Ovary (tissue), 9 donors: ENCODE data around the gene MACC1. TPM values are rescaled to one million over a fixed set of nuclear protein-coding genes. Genes with fewer than 3 reads are reported as not detected.
"Not testable (repeated sequence)": the region's sequence is repeated elsewhere in the genome, so short reads cannot be mapped to it uniquely, and the experiment has no call there.

Experiments used
- DNase-seq, 5 donors: peaks; one replicate each; pipeline ENCODE4 v3.0.0-alpha.2; 2019 to 2020
- H3K27ac ChIP-seq, 2 donors: fragments of 200-600 bp; one replicate each; pipeline versions ENCODE4 v1.5.1 to v1.8.0; 2019 to 2022
- H3K27me3 ChIP-seq: fragments of 200-600 bp; one replicate; pipeline ENCODE4 v1.8.0; 2022
- H3K36me3 ChIP-seq: fragments of 200-600 bp; sonication (generic); one replicate; pipeline ENCODE4 v1.5.1; 2019
- H3K4me1 ChIP-seq: one replicate; pipeline ENCODE4 v1.8.1; 2013; ENCODE audit warnings: mild to moderate bottlenecking, moderate library complexity; ENCODE audit not compliant: insufficient read depth
- H3K4me3 ChIP-seq: fragments of 200-600 bp; sonication (generic); one replicate; pipeline ENCODE4 v1.5.1; 2017
- H3K9me3 ChIP-seq, 2 donors: fragments of 200-600 bp in 1 of 2; sonication (generic) in 1 of 2; one replicate each; pipeline versions ENCODE4 v1.5.1 to v1.8.1; 2013 to 2019; ENCODE audit warnings: mild to moderate bottlenecking in 1 of 2, moderate library complexity in 1 of 2
- EP300 ChIP-seq: sonication (generic); formaldehyde crosslinking; IDR thresholded peaks from one replicate; pipeline ENCODE4 v1.6.1; 2017; ENCODE audit warnings: antibody characterized with exemption
- POLR2A ChIP-seq: fragments of 450-650 bp; IDR thresholded peaks from one replicate; pipeline ENCODE4 v1.6.1; 2017; ENCODE audit warnings: antibody characterized with exemption, mild to moderate bottlenecking, moderate library complexity
- WGBS, 3 donors: extraction: QIAGEN DNeasy Blood & Tissue Kit in 1 of 3; methylation state at CpG; one replicate each; pipeline versions ENCODE4 v1.1.5 to v1.1.7; 2013 to 2017; 5-methylcytosine and 5-hydroxymethylcytosine counted together
- intact Hi-C, 4 donors: fragments of 100-400 bp; cut with DNase I; formaldehyde crosslinking; loops; one replicate each; pipeline versions ENCODE4 v1.11.0 to v1.15.1; 2022 to 2023
- polyA plus RNA-seq, 2 donors: library from polyadenylated mRNA; stranded (reverse); fragments of 200-250 nt in 1 of 2; fragments of 350-450 nt in 1 of 2; fragmentation: Illumina TruSeq in 1 of 2; extraction: RNeasy Lipid Tissue Mini Kit (QIAGEN cat#74804) in 1 of 2; gene quantifications; one replicate each; pipeline ENCODE4 v1.2.3, GENCODE V29; 2013 to 2014
- total RNA-seq, 7 donors: library from RNA; depleted of rRNA in 2 of 7; stranded (reverse); fragments of >200 nt in 2 of 7; fragmentation: NEBNext Ultra II Directional in 3 of 7; extraction: Animal tissue kit (Norgen Biotek cat#: 25700) in 3 of 7; gene quantifications; one replicate each; pipeline versions ENCODE4 v1.1.0 to v1.2.4, GENCODE V29; 2016 to 2023
- TF ChIP-seq, protein P1 (sequence below), 3 donors: fragments of 450-650 bp in 2 of 3; fragments of 200-600 bp in 1 of 3; IDR thresholded peaks; one replicate each; pipeline versions ENCODE4 v1.5.1 to v1.8.0; 2016 to 2022; ENCODE audit warnings: antibody characterized with exemption in 3 of 3, mild to moderate bottlenecking in 1 of 3
- donor health status: DM: no; HTN: no; CAD: no; lungs with moderate emphysema.
- donor health status: DM: no; HTN: no; CAD: no.
- donor health status: Bipolar disorder and iron deficiency.
- donor health status: DM: yes; HTN: yes; CAD: no.
- donor health status: DM: no; HTN: no; CAD: no.
- donor health status: DM: yes; HTN: yes; CAD: no.

The MACC1 gene
- total and polyA plus RNA-seq, 9 donors, result 0.05 to 3.5 (median 0.33) TPM; not detected in 2

DNA sequence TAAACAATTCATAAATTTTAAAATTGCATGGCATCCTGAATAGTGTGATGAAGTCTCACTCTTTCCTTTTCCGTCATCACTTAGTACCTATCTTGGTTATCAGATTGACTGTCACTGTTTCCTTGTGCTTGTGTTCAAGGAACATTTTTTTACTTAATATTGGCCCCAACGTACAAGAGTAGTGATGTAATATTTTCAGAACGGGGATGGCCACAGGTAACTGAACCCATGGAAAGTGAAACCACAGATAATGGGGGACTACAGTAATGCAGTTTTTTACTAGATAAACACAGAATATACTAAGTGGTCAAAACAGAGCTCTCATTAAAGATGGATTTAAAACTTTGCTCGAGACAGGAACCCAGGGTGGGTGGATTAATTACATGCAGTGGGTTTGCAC is 85.4 kb downstream of the MACC1 start:
- no peak for TF ChIP-seq POLR2A
- TF ChIP-seq, protein P1, sequence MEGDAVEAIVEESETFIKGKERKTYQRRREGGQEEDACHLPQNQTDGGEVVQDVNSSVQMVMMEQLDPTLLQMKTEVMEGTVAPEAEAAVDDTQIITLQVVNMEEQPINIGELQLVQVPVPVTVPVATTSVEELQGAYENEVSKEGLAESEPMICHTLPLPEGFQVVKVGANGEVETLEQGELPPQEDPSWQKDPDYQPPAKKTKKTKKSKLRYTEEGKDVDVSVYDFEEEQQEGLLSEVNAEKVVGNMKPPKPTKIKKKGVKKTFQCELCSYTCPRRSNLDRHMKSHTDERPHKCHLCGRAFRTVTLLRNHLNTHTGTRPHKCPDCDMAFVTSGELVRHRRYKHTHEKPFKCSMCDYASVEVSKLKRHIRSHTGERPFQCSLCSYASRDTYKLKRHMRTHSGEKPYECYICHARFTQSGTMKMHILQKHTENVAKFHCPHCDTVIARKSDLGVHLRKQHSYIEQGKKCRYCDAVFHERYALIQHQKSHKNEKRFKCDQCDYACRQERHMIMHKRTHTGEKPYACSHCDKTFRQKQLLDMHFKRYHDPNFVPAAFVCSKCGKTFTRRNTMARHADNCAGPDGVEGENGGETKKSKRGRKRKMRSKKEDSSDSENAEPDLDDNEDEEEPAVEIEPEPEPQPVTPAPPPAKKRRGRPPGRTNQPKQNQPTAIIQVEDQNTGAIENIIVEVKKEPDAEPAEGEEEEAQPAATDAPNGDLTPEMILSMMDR (IDR thresholded peaks at IDR 0.05), result no peak
- no peak for TF ChIP-seq EP300
- Histone ChIP-seq H3K4me3 (no peak overlapping the region), H3K36me3 (no peaks in the 10 kb centered on the region), H3K27ac (no peak overlapping the region), H3K4me1 (no peaks in the 10 kb centered on the region), H3K27me3 (no peaks in the 10 kb centered on the region), H3K9me3 (no peaks in the 10 kb centered on the region)
- no peak for DNase-seq
- WGBS, 3 donors, result 82 to 88% (median 84%) methylated on average over 4 of the region's 4 CpGs
- intact Hi-C loops, result no loop called here

DNA sequence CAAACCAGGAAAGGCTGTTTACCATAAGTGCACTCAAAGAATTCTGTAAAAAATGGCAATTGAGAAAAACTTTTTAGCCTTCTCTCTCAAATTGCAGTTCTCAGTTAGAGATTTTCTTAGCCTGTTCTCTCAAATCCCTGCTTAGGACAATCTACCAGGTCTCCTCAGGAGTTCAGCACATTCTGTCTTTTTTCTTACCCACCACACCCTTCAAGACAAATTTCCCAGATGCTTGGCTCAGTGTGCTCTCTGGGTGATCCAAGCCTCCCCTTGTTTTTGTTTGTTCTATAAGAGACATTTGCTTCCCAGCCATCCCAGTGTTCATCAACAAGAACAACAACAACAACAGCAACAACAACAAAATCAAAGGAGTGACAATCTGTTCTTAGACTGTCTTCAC is 87.3 kb downstream of the MACC1 start:
- H3K27me3 ChIP-seq, result no peaks in the 10 kb centered on the region
- H3K9me3 ChIP-seq, result no peaks in the 10 kb centered on the region
- no peaks in the 10 kb centered on the region for H3K4me1 ChIP-seq
- H3K27ac ChIP-seq, result no peak overlapping the region
- no peak for DNase-seq
- intact Hi-C loops, result no loop called here
- no peak overlapping the region for H3K4me3 ChIP-seq
- no peaks in the 10 kb centered on the region for H3K36me3 ChIP-seq
- TF ChIP-seq POLR2A, result no peak

DNA sequence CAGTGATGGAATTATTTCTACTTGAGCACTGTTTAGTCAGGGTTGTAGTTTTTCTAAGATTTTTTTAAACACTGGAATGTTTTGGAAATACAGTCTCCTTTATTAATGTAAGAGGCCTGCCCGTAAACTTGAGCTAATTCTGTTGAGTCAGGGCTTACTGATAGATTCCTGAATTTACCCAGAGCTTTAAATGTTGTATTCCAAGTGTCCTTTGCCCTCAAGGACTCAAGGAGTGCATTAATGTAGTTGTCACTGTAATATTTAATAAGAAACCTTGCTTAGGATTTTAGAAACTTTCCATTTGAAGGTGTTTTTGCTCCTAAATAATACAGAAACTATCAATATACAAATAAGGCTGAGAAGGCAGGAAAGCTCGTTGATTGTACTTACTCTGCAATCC is 89.2 kb downstream of the MACC1 start:
- Histone ChIP-seq H3K9me3 (no peaks in the 10 kb centered on the region), H3K4me3 (no peak overlapping the region), H3K4me1 (no peaks in the 10 kb centered on the region), H3K36me3 (no peaks in the 10 kb centered on the region), H3K27ac (peak overlapping the region in 1 of 2 donors; percentile 24), H3K27me3 (no peaks in the 10 kb centered on the region)
- WGBS, 3 donors, result 8 to 19% (median 15%) methylated on average over 2 of the region's 2 CpGs
- no peak for DNase-seq
- TF ChIP-seq, protein P1 (IDR thresholded peaks at IDR 0.05), result no peak
- no peak for TF ChIP-seq POLR2A
- intact Hi-C loops, result no loop called here

GRCh38 chr7:20126060-20126459 is 91.1 kb downstream of the MACC1 start:
- DNase-seq, H3K9me3 ChIP-seq, H3K36me3 ChIP-seq, H3K4me1 ChIP-seq, H3K27me3 ChIP-seq, H3K27ac ChIP-seq, intact Hi-C loops, H3K4me3 ChIP-seq: not testable (repeated sequence)
- 91 to 94% (median 93%) methylated on average over 4 of the region's 4 CpGs for WGBS, 3 donors

DNA sequence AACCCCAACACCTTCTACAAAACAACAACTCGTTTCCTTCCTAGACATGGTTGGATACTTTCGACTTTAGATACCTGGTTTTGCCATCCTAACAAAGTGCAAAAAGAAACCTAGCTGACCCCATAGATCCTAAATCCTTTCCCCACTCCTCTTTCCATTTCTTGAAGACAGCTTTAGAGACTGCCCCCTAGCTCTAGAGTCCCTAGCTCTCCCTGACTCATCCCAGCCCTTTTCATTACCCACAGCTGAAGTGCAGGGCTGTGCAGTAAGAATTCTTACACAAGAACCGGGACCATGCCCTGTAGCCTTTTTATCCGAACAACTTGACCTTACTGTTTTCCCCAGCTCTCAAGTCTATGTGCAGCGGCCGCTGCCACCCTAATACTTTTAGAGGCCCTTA is 93.1 kb downstream of the MACC1 start:
- WGBS, 3 donors, result 93 to 98% (median 95%) methylated on average over 6 of the region's 6 CpGs
- H3K4me1 ChIP-seq, H3K27ac ChIP-seq, H3K4me3 ChIP-seq, intact Hi-C loops, DNase-seq, H3K27me3 ChIP-seq, H3K9me3 ChIP-seq, H3K36me3 ChIP-seq: not testable (repeated sequence)

DNA sequence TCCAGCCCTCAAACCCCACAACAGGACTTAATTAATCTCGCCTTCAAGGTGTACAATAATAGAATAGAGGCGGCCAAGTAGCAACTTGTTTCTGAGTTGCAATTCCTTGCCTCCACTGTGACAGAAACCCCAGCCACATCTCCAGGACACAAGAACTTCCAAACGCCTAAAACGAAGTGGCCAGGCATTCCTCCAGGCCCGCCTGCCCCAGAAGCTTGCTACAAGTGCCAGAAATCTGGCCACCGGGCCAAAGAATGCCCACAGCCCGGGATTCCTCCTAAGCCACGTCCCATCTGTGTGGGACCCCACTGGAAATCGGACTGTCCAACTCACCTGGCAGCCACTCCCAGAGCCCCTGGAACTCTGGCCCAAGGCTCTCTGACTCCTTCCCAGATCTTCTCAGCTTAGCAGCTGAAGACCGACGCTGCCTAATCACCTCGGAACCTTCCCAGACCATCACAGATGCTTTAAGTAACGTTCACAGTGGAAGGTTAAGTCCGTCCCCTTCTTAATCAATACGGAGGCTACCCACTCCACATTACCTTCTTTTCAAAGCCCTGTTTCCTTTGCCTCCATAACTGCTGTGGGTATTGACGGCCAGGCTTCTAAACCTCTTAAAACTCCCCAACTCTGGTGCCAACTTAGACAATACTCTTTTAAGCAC is 94.4 kb downstream of the MACC1 start:
- DNase-seq, H3K4me1 ChIP-seq, H3K4me3 ChIP-seq, H3K27ac ChIP-seq, H3K27me3 ChIP-seq, intact Hi-C loops, H3K9me3 ChIP-seq, H3K36me3 ChIP-seq: not testable (repeated sequence)
- 88 to 90% (median 88%) methylated on average over 13 to 16 of the region's 16 CpGs for WGBS, 3 donors

- H3K36me3 ChIP-seq, result no peaks in the 10 kb centered on the region
- no peak overlapping the region for H3K4me3 ChIP-seq
- H3K9me3 ChIP-seq, result no peaks in the 10 kb centered on the region
- intact Hi-C loops, result no loop called here
- H3K4me1 ChIP-seq, result no peaks in the 10 kb centered on the region
- TF ChIP-seq, protein P1 (IDR thresholded peaks at IDR 0.05), result no peak
- TF ChIP-seq POLR2A (no peak), EP300 (no peak)
- H3K27me3 ChIP-seq, result no peaks in the 10 kb centered on the region
- WGBS, 3 donors, result 85 to 89% (median 85%) methylated on average over 6 of the region's 6 CpGs
- no peak overlapping the region for H3K27ac ChIP-seq
- DNase-seq, result no peak
Observed at GRCh38 chr7:20122073-20122472, 95.1 kb downstream of the MACC1 start.
